HL-60 (cell line): Measurements from ENCODE around the gene ZNF839.
"Not testable (repeated sequence)": the region's sequence is repeated elsewhere in the genome, so short reads cannot be mapped to it uniquely, and the experiment has no call there.

Experiments
- POLR2AphosphoS5 ChIP-seq: IDR thresholded peaks from 2 replicates; pipeline ENCODE4 v1.6.1; 2012; ENCODE audit warnings: low read depth
- SPI1 ChIP-seq: IDR thresholded peaks from 2 replicates; pipeline ENCODE4 v1.6.1; 2012; ENCODE audit warnings: low read depth, mild to moderate bottlenecking, borderline replicate concordance
- TF ChIP-seq, protein P1 (sequence below): IDR thresholded peaks from one replicate; pipeline ENCODE4 v1.5.1; 2011; ENCODE audit warnings: low read length, control low read depth, inconsistent platforms; ENCODE audit not compliant: insufficient read depth
- TF ChIP-seq, protein P2 (sequence below): IDR thresholded peaks from 2 replicates; pipeline ENCODE4 v1.6.1; 2012; ENCODE audit warnings: low read depth; ENCODE audit not compliant: insufficient replicate concordance

DNA sequence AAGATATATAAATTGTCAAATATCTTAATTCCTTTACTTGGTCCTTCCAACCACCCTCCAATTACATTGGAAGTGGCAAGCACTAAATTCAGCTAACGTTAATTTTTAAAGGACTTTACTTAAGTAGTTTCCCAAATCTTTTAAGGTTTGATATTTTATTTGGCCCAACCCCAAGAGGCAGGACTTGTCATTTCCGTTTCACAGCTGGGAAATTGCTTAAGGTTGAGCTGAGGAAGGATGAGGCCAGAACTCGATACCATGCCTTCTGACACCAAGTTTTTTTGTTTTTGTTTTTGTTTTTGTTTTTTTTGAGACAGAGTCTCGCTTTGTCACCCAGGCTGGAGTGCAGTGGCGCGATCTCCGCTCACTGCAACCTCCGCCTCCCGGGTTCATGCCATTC is 32.0 kb downstream of the ZNF839 start:
- TF ChIP-seq, protein P1, sequence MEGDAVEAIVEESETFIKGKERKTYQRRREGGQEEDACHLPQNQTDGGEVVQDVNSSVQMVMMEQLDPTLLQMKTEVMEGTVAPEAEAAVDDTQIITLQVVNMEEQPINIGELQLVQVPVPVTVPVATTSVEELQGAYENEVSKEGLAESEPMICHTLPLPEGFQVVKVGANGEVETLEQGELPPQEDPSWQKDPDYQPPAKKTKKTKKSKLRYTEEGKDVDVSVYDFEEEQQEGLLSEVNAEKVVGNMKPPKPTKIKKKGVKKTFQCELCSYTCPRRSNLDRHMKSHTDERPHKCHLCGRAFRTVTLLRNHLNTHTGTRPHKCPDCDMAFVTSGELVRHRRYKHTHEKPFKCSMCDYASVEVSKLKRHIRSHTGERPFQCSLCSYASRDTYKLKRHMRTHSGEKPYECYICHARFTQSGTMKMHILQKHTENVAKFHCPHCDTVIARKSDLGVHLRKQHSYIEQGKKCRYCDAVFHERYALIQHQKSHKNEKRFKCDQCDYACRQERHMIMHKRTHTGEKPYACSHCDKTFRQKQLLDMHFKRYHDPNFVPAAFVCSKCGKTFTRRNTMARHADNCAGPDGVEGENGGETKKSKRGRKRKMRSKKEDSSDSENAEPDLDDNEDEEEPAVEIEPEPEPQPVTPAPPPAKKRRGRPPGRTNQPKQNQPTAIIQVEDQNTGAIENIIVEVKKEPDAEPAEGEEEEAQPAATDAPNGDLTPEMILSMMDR = not testable (repeated sequence)
- TF ChIP-seq, protein P2, sequence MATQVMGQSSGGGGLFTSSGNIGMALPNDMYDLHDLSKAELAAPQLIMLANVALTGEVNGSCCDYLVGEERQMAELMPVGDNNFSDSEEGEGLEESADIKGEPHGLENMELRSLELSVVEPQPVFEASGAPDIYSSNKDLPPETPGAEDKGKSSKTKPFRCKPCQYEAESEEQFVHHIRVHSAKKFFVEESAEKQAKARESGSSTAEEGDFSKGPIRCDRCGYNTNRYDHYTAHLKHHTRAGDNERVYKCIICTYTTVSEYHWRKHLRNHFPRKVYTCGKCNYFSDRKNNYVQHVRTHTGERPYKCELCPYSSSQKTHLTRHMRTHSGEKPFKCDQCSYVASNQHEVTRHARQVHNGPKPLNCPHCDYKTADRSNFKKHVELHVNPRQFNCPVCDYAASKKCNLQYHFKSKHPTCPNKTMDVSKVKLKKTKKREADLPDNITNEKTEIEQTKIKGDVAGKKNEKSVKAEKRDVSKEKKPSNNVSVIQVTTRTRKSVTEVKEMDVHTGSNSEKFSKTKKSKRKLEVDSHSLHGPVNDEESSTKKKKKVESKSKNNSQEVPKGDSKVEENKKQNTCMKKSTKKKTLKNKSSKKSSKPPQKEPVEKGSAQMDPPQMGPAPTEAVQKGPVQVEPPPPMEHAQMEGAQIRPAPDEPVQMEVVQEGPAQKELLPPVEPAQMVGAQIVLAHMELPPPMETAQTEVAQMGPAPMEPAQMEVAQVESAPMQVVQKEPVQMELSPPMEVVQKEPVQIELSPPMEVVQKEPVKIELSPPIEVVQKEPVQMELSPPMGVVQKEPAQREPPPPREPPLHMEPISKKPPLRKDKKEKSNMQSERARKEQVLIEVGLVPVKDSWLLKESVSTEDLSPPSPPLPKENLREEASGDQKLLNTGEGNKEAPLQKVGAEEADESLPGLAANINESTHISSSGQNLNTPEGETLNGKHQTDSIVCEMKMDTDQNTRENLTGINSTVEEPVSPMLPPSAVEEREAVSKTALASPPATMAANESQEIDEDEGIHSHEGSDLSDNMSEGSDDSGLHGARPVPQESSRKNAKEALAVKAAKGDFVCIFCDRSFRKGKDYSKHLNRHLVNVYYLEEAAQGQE = not testable (repeated sequence)
- not testable (repeated sequence) for TF ChIP-seq POLR2AphosphoS5, SPI1
